A549 (cell line): Measurements from ENCODE around the gene ALAS1.

ENCODE experiments used
- CTCF ChIP-seq: fragments of >200 bp; sonication (Bioruptor Twin); formaldehyde crosslinking; IDR thresholded peaks from 3 replicates; pipeline ENCODE4 v1.5.1; 2016
- HDAC2 ChIP-seq: fragments of 200-600 bp; sonication (generic); IDR thresholded peaks from 2 replicates; pipeline ENCODE4 v1.6.1; 2016
- POLR2A ChIP-seq: IDR thresholded peaks from 2 replicates; pipeline ENCODE4 v1.6.1; 2012; ENCODE audit warnings: mild to moderate bottlenecking, low read length
- ZFP36 ChIP-seq: fragments of 450-650 bp; IDR thresholded peaks from 2 replicates; pipeline ENCODE4 v1.6.1; 2014; ENCODE audit warnings: borderline replicate concordance; ENCODE audit not compliant: partially characterized antibody

GRCh38 chr3:52167240-52167639 lies 30.7 kb upstream of the ALAS1 start:
- TF ChIP-seq HDAC2 (no peak), POLR2A (no peak), ZFP36 (no peak), CTCF (no peak)
